ENCODE results near the gene HTT.

DNA sequence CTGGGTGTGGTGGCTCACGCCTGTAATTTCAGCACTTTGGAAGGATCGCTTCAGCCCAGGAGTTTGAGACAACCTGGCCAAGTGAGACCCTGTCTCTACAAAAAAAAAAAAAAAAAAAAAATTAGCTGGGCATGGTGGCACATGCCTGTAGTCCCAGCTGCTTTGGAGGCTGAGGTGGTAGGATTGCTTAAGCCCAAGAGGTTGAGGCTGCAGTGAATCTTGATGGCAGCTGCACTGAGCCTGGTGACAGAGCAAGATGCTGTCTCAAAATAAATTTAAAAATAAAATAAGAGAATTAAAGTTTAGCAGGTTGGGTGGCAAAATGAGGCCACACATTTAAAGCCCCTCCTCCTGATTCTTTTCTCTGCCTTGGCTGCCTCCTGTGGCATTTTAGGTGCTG, 47.1 kb downstream of the HTT start:
- TF ChIP-seq RAD21 (CRISPR knock-in tag; IDR thresholded peaks at IDR 0.05) (no peak), IKZF5 (CRISPR knock-in tag; IDR thresholded peaks at IDR 0.05) (no peak), ZNF713 (CRISPR knock-in tag; IDR thresholded peaks at IDR 0.05) (no peak)
- TF ChIP-seq, protein P1, sequence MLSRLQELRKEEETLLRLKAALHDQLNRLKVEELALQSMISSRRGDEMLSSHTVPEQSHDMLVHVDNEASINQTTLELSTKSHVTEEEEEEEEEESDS (CRISPR knock-in tag; IDR thresholded peaks at IDR 0.05; ENCODE audit: borderline replicate concordance) = no peak

Data from HepG2 (cell line).